GM12865 (cell line): ENCODE measurements around the gene AUNIP.

Source experiments
- DNase-seq: peaks from one replicate; pipeline ENCODE4 v3.0.0; 2010; ENCODE audit warnings: low read depth
- H3K4me3 ChIP-seq: 2 replicates; pipeline ENCODE4 v1.5.1; 2011; ENCODE audit warnings: mild to moderate bottlenecking, low read depth, low read length, control low read depth
- CTCF ChIP-seq: IDR thresholded peaks from 2 replicates; pipeline ENCODE4 v1.5.1; 2011; ENCODE audit warnings: low read length, control low read depth, low read depth, inconsistent platforms; ENCODE audit not compliant: insufficient read depth; ENCODE audit errors: missing control alignments

The AUNIP gene

GRCh38 chr1:25799352-25799934 lies 59.8 kb downstream of the AUNIP start:
- peak overlapping the region; percentile 26; the same call in 1 of the 2 replicates for H3K4me3 ChIP-seq
- TF ChIP-seq CTCF, result no peak
- DNase-seq, result no peak

GRCh38 chr1:25798666-25799351 lies 60.4 kb downstream of the AUNIP start:
- H3K4me3 ChIP-seq, result no peak overlapping the region
- DNase-seq, result no peak
- TF ChIP-seq CTCF, result no peak

- no peak overlapping the region for H3K4me3 ChIP-seq
- DNase-seq, result peak; percentile 41
- TF ChIP-seq CTCF, result peak; percentile 45
These were observed 61.3 kb downstream of the AUNIP start for GRCh38 chr1:25797939-25798338.

GRCh38 chr1:25796811-25797458 lies 62.3 kb downstream of the AUNIP start:
- peak; percentile 73 for DNase-seq
- H3K4me3 ChIP-seq, result no peak overlapping the region
- peak; percentile 77 for TF ChIP-seq CTCF

- no peak overlapping the region for H3K4me3 ChIP-seq
- TF ChIP-seq CTCF, result no peak
- no peak for DNase-seq
These were observed 63.1 kb downstream of the AUNIP start for GRCh38 chr1:25795946-25796810.

- no peak for DNase-seq
- no peak for TF ChIP-seq CTCF
- no peak overlapping the region for H3K4me3 ChIP-seq
These were observed 64.0 kb downstream of the AUNIP start for GRCh38 chr1:25795211-25795610.
